T-cell (primary cell): Measurements from ENCODE around the gene DAB2IP. TPM values are rescaled to one million over a fixed set of nuclear protein-coding genes. Genes with fewer than 3 reads are reported as not detected.
A peak's percentile ranks its signal among the peaks of the same experiment; 100 is the strongest.
"Not testable (repeated sequence)": the region's sequence is repeated elsewhere in the genome, so short reads cannot be mapped to it uniquely, and the experiment has no call there.

Source experiments
- ATAC-seq, 4 experiments: fragments of 200-7000 bp in 3 of 4; fragments of 150-1000 bp in 1 of 4; cut with Tn5 transposase; replicated peaks in 1 of 4; 1 replicate in 3 of 4; 2 replicates in 1 of 4; pipeline ENCODE4 v1.10.0; 2021; ENCODE audit warnings: moderate library complexity in 3 of 4, mild to moderate bottlenecking in 2 of 4, moderate number of reproducible peaks in 1 of 4
- CTCF ChIA-PET, 2 donors: fragments of 300-600 bp; sonication (Branson Sonifier 250); formaldehyde crosslinking; loops; one replicate each; lab custom pipeline; 2022; ENCODE audit warnings: antibody characterized with exemption in 2 of 2; lab: Charles Lee
- POLR2A ChIA-PET, 2 donors: fragments of 300-600 bp; sonication (Branson Sonifier 250); formaldehyde crosslinking; loops; one replicate each; lab custom pipeline; 2022; ENCODE audit warnings: antibody characterized with exemption in 2 of 2; lab: Charles Lee
- DNase-seq, 35 experiments: peaks; one replicate each; pipeline versions ENCODE4 v3.0.0 to v3.0.0-alpha.2; 2013 to 2023
- H3K27ac ChIP-seq: one replicate; pipeline ENCODE4 v1.5.1; 2013; ENCODE audit warnings: low read length
- H3K27me3 ChIP-seq, 2 experiments: replicated peaks in 1 of 2; 1 replicate in 1 of 2; 2 replicates in 1 of 2; pipeline versions ENCODE4 v1.6.1 to v1.7.0; 2013; ENCODE audit warnings: low read length in 1 of 2, mixed read lengths in 1 of 2; ENCODE audit not compliant: control insufficient read depth in 2 of 2, insufficient read depth in 2 of 2; ENCODE audit errors: extremely low read depth in 1 of 2
- H3K36me3 ChIP-seq, 2 donors: 1 replicate in 1 of 2; 2 replicates in 1 of 2; pipeline versions ENCODE4 v1.6.1 to v1.7.0; 2013; ENCODE audit warnings: low read length in 1 of 2; ENCODE audit not compliant: control insufficient read depth in 2 of 2, insufficient read depth in 1 of 2; ENCODE audit errors: extremely low read depth in 1 of 2
- H3K4me1 ChIP-seq, 2 experiments: 1 replicate in 1 of 2; 2 replicates in 1 of 2; pipeline versions ENCODE4 v1.6.1 to v1.7.0; 2013; ENCODE audit warnings: low read length in 2 of 2, mixed read lengths in 1 of 2; ENCODE audit not compliant: insufficient read depth in 2 of 2, control insufficient read depth in 1 of 2; ENCODE audit errors: extremely low read depth in 1 of 2
- H3K4me3 ChIP-seq, 2 donors: 1 replicate in 1 of 2; 2 replicates in 1 of 2; pipeline versions ENCODE4 v1.5.1 to v1.7.0; 2013; ENCODE audit warnings: mild to moderate bottlenecking in 2 of 2, low read length in 1 of 2, moderate library complexity in 1 of 2; ENCODE audit not compliant: control insufficient read depth in 1 of 2; ENCODE audit errors: extremely low read depth in 1 of 2
- H3K9me3 ChIP-seq: 2 replicates; pipeline ENCODE4 v1.7.0; 2013
- H3K27ac Mint-ChIP-seq, 2 donors: one replicate each; pipeline ENCODE4 v1.8.0; 2020 to 2021; ENCODE audit warnings: mild to moderate bottlenecking in 2 of 2, mixed read lengths in 2 of 2
- H3K27me3 Mint-ChIP-seq, 2 donors: one replicate each; pipeline ENCODE4 v1.8.0; 2021 to 2022; ENCODE audit warnings: mixed read lengths in 2 of 2
- H3K36me3 Mint-ChIP-seq: one replicate; pipeline ENCODE4 v1.8.0; 2021; ENCODE audit warnings: mixed read lengths
- H3K4me1 Mint-ChIP-seq, 3 donors: one replicate each; pipeline ENCODE4 v1.8.0; 2020 to 2022; ENCODE audit warnings: mixed read lengths in 3 of 3, mild to moderate bottlenecking in 1 of 3
- H3K4me3 Mint-ChIP-seq, 3 donors: one replicate each; pipeline ENCODE4 v1.8.0; 2020 to 2022; ENCODE audit warnings: mild to moderate bottlenecking in 3 of 3, mixed read lengths in 3 of 3, moderate library complexity in 3 of 3
- H3K9me3 Mint-ChIP-seq, 3 donors: one replicate each; pipeline ENCODE4 v1.8.0; 2020 to 2022; ENCODE audit warnings: mixed read lengths in 3 of 3
- WGBS: methylation state at CpG from one replicate; pipeline ENCODE4 v1.1.5; 2013; ENCODE audit warnings: missing lambda C conversion rate; ENCODE audit not compliant: insufficient coverage; 5-methylcytosine and 5-hydroxymethylcytosine counted together
- total RNA-seq, 35 experiments: library from RNA in 6 of 35; stranded (reverse) in 6 of 35; fragments of 120-200 nt in 1 of 35; gene quantifications; one replicate each; pipeline versions ENCODE4 v1.2.1 to v1.2.4 and lab custom pipeline; 2013 to 2026

Gene DAB2IP
- total RNA-seq, 5 donors from 2014 or later (not counting 1 experiment from before 2014, with no cell fraction given): 0.22 to 0.53 (median 0.34) TPM; not detected in 1

GRCh38 chr9:121741919-121742283 is 90.5 kb downstream of the DAB2IP start:
- H3K36me3 ChIP-seq, H3K36me3 Mint-ChIP-seq, H3K4me3 Mint-ChIP-seq, ATAC-seq, H3K27ac Mint-ChIP-seq, H3K4me1 Mint-ChIP-seq, H3K9me3 ChIP-seq, H3K4me3 ChIP-seq, H3K9me3 Mint-ChIP-seq, DNase-seq, H3K27me3 Mint-ChIP-seq, CTCF ChIA-PET, POLR2A ChIA-PET, H3K27ac ChIP-seq: not testable (repeated sequence)
- 95% methylated on average over 2 of the region's 4 CpGs for WGBS
- peaks cover 0 to 22% of the 10 kb centered on the region in 2 experiments for H3K27me3 ChIP-seq
- peaks cover 3 to 11% of the 10 kb centered on the region in 2 experiments for H3K4me1 ChIP-seq

- Histone ChIP-seq H3K4me3 (no peak overlapping the region), H3K36me3 (no peaks in the 10 kb centered on the region), H3K27me3 (peaks cover 0 to 13% of the 10 kb centered on the region in 2 experiments), H3K27ac (no peak overlapping the region), H3K4me1 (peaks cover 5 to 16% of the 10 kb centered on the region in 2 experiments), H3K9me3 (no peaks in the 10 kb centered on the region)
- Mint-ChIP-seq H3K27ac (no peak overlapping the region), H3K27me3 (peaks cover 0 to 6% of the 10 kb centered on the region in 2 donors), H3K9me3 (no peaks in the 10 kb centered on the region), H3K4me1 (peaks cover 5 to 14% (median 6%) of the 10 kb centered on the region in 3 donors), H3K4me3 (no peak overlapping the region), H3K36me3 (no peaks in the 10 kb centered on the region)
- CTCF ChIA-PET: no interaction called here
- ATAC-seq (no peak), DNase-seq (no peak)
- WGBS: 64% methylated on average over 3 of the region's 3 CpGs
- POLR2A ChIA-PET: no interaction called here
Measured at GRCh38 chr9:121742923-121743322, 91.5 kb downstream of the DAB2IP start.

DNA sequence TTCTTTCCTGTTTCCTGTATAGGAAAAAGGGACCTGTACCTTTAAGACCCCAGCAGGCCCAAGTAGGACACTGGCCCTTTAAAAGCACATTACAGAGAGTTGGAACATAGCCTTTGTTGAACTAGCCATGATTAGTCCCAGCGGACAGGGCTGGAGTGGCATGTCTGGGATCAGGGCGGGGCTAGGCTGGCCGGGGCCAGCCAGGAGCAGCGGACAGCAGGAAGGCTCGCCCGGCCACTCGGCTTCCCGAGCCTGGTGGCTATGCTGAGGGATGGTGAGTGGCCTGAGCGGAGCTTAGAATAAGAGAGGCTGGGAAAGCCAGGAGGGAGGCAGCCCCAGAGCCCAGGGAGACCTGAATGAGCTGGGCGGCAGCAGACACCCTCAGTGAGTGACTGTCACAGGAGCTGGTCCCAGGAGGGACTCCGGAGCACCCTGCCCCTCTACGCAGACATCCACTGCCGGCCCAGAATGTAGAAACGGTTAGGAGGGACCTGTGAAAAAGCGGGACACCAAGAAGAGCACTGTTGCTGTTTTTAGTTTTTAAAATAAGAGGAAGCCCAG is 92.1 kb downstream of the DAB2IP start:
- Histone ChIP-seq H3K4me1 (peaks cover 8 to 22% of the 10 kb centered on the region in 2 experiments), H3K9me3 (no peaks in the 10 kb centered on the region), H3K36me3 (no peaks in the 10 kb centered on the region), H3K4me3 (no peak overlapping the region), H3K27ac (no peak overlapping the region), H3K27me3 (peaks cover 0 to 13% of the 10 kb centered on the region in 2 experiments)
- DNase-seq (no peak), ATAC-seq (no peak)
- Mint-ChIP-seq H3K27ac (no peak overlapping the region), H3K9me3 (no peaks in the 10 kb centered on the region), H3K4me1 (peaks cover 8 to 20% (median 11%) of the 10 kb centered on the region in 3 donors), H3K36me3 (no peaks in the 10 kb centered on the region), H3K27me3 (peaks cover 0 to 5% of the 10 kb centered on the region in 2 donors), H3K4me3 (no peak overlapping the region)
- ChIA-PET CTCF (no interaction called here), POLR2A (no interaction called here)
- 94% methylated on average over 12 of the region's 15 CpGs for WGBS

DNA sequence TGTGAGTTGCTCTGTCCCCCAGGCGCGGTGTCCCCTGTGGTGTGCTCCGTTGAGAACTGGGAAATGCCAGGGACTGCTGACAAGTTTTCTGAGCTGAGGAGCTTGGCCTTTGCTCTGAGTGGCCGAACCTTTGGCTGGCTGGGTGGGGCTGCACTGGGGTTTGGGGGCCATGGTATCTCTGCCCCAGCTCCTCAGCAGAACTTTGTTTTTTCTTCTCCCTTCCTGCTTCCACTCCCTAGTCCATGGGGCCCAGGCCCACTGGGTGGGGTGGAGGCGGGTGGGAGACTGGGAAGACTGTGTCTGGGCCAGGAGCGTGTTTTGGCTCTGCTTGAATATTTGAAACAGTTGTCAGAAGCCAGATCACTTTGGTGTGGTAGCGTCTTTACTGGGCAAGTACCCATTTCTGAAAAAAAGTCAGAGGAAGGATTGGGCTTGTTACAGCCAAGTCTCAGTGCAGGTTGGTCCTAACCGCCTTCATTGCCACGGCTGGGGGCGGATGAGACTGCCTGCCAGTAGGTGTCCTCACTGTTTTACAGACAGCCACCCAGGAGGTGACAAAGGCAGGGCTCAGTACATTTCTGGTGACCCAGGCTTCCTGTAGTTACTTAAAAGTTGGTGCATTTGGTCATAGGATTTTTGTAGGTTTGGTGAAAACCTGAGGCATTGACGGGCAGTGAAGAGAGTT is 92.7 kb downstream of the DAB2IP start:
- Mint-ChIP-seq H3K27ac (no peak overlapping the region), H3K4me3 (no peak overlapping the region), H3K4me1 (peaks cover 10 to 22% (median 12%) of the 10 kb centered on the region in 3 donors), H3K9me3 (no peaks in the 10 kb centered on the region), H3K27me3 (peaks cover 0 to 2% of the 10 kb centered on the region in 2 donors), H3K36me3 (no peaks in the 10 kb centered on the region)
- H3K27me3 ChIP-seq: peaks cover 0 to 13% of the 10 kb centered on the region in 2 experiments
- H3K27ac ChIP-seq: no peak overlapping the region
- no peaks in the 10 kb centered on the region for H3K36me3 ChIP-seq
- no peaks in the 10 kb centered on the region for H3K9me3 ChIP-seq
- H3K4me3 ChIP-seq: no peak overlapping the region
- WGBS: 42% methylated on average over 8 of the region's 11 CpGs
- peak in 28 of 35 experiments; percentile 7 to 63 (median 25) for DNase-seq
- CTCF ChIA-PET: no interaction called here
- POLR2A ChIA-PET: no interaction called here
- ATAC-seq: peak in 3 of 4 experiments; percentile 44 to 77 (median 63)
- H3K4me1 ChIP-seq: peaks cover 8 to 27% of the 10 kb centered on the region in 2 experiments

DNA sequence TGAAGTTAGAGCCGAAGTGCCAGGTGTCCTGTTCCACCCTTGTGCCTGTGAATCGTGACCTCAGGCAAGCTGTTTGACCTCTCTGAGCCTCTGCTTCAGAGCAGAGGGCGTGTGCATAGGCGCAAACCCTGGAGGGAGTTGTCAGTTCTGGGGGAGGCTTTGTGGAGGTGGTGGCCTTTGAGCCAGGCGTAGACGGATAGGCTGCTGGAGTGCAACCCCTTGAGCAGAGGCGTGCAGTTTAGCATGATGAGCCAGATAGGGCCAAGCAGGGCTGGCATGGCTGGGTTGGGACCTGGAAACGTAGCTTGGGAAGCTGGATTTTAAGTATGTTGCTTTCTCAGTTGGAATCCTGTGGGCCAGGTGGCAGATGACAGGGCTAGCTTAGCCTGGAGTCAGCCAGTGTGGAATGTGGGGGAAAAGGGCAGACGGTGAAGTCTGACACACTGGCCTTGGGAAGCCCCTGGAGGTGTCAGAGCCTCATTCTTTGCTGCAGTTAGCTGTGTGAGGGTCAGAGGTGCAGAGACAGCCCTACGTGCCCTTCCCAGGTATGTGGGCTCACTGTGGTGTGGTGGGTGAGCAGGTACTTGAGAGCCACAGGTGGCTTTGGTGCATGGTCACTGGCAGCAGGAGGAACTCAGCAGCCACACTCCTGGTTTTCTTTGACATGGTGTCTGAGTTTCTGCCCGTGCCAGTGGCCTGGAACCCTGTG is 93.4 kb downstream of the DAB2IP start:
- no peak overlapping the region for H3K4me3 Mint-ChIP-seq
- H3K36me3 Mint-ChIP-seq: no peaks in the 10 kb centered on the region
- H3K4me1 Mint-ChIP-seq: peaks cover 10 to 22% (median 12%) of the 10 kb centered on the region in 3 donors
- H3K9me3 ChIP-seq: no peaks in the 10 kb centered on the region
- H3K27me3 Mint-ChIP-seq: no peaks in the 10 kb centered on the region
- no peaks in the 10 kb centered on the region for H3K9me3 Mint-ChIP-seq
- ATAC-seq: peak in 2 of 4 experiments; percentile 10 to 31
- peaks cover 0 to 9% of the 10 kb centered on the region in 2 experiments for H3K27me3 ChIP-seq
- no peaks in the 10 kb centered on the region for H3K36me3 ChIP-seq
- no peak overlapping the region for H3K4me3 ChIP-seq
- POLR2A ChIA-PET: no interaction called here
- peaks cover 8 to 27% of the 10 kb centered on the region in 2 experiments for H3K4me1 ChIP-seq
- CTCF ChIA-PET: no interaction called here
- 51% methylated on average over 10 of the region's 11 CpGs for WGBS
- no peak overlapping the region for H3K27ac Mint-ChIP-seq
- no peak overlapping the region for H3K27ac ChIP-seq
- no peak for DNase-seq

GRCh38 chr9:121745396-121745695 is 93.9 kb downstream of the DAB2IP start:
- Mint-ChIP-seq H3K4me3 (no peak overlapping the region), H3K9me3 (no peaks in the 10 kb centered on the region), H3K36me3 (no peaks in the 10 kb centered on the region), H3K27me3 (no peaks in the 10 kb centered on the region), H3K4me1 (peaks cover 10 to 22% (median 12%) of the 10 kb centered on the region in 3 donors), H3K27ac (no peak overlapping the region)
- H3K27me3 ChIP-seq: peaks cover 0 to 9% of the 10 kb centered on the region in 2 experiments
- ChIA-PET POLR2A (no interaction called here), CTCF (no interaction called here)
- no peaks in the 10 kb centered on the region for H3K9me3 ChIP-seq
- H3K4me1 ChIP-seq: peaks cover 8 to 27% of the 10 kb centered on the region in 2 experiments
- 100% methylated on average over 1 of the region's 4 CpGs for WGBS
- H3K36me3 ChIP-seq: no peaks in the 10 kb centered on the region
- ATAC-seq: no peak
- H3K4me3 ChIP-seq: no peak overlapping the region
- DNase-seq: no peak
- no peak overlapping the region for H3K27ac ChIP-seq
